ENCODE data around the gene EYS. TPM values are rescaled to one million over a fixed set of nuclear protein-coding genes. Genes with fewer than 3 reads are reported as not detected.

EYS gene
- total RNA-seq, 6 experiments from 2014 or later = 0.54 to 2.3 (median 0.74) TPM; not detected in 1

GRCh38 chr6:65642776-65643175 is 64.2 kb downstream of the EYS start:
- ATAC-seq (no peak), DNase-seq (no peak)
- no peak overlapping the region for H3K27ac ChIP-seq
- 64% methylated on average over 1 of the region's 1 CpG for WGBS (ENCODE audit: insufficient coverage, low coverage, low lambda C conversion rate, missing lambda C conversion rate)
- no peak for TF ChIP-seq POLR2A (IDR thresholded peaks at IDR 0.05)
- no peak for TF ChIP-seq CTCF (IDR thresholded peaks at IDR 0.05)
- no peak overlapping the region for H3K4me3 ChIP-seq
- H3K27me3 ChIP-seq = no peaks in the 10 kb centered on the region
- H3K9me3 ChIP-seq = no peaks in the 10 kb centered on the region
- no peaks in the 10 kb centered on the region for H3K4me1 ChIP-seq
- intact Hi-C loops (cut with DNase I) = no loop called here
- H3K36me3 ChIP-seq = no peaks in the 10 kb centered on the region

GRCh38 chr6:65638047-65638831 is 68.8 kb downstream of the EYS start:
- no peak for DNase-seq
- intact Hi-C loops (cut with DNase I) = no loop called here
- no peak for ATAC-seq
- Histone ChIP-seq H3K27ac (no peak overlapping the region), H3K9me3 (no peaks in the 10 kb centered on the region), H3K4me3 (no peak overlapping the region), H3K4me1 (no peaks in the 10 kb centered on the region), H3K27me3 (no peaks in the 10 kb centered on the region), H3K36me3 (no peaks in the 10 kb centered on the region)
- TF ChIP-seq POLR2A (IDR thresholded peaks at IDR 0.05) (no peak), CTCF (IDR thresholded peaks at IDR 0.05) (no peak)
- 54% methylated on average over 4 of the region's 22 CpGs for WGBS (ENCODE audit: insufficient coverage, low coverage, low lambda C conversion rate, missing lambda C conversion rate)

DNA sequence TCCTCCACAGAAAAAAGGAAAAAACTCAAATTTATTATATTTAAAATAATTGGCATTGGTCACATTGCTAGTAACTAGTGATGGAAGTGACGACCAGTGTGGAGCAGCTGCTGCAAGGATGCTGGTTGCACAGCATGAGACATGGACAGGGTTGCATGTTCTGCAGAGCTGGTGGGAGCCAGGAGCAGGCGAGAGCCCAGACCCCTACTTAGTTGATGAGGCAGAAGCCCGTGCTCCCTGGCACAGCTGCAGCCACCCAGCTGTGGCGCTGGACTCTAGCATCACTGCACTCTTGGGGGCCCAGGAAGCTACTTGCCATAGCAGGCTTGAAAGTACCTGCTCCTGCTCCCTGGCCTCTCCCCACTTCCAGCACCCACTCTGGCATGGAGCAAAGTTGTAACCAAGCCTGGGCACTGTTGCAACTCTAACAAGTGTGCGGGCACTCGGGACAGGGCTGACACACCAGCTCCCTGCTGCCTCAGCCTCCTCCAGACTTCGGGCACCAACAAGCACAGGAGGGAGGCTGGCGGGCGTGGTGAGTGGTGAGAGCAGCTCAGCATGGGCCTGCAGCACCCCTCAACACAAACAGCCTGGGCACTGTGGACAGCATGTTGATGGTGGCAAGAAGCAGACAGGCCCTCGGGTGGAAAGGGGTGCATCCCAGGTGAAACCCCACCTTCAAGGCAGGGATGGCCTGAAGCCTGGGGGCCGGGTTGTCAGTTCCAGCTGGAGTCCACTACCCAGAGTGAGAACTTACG is 69.6 kb downstream of the EYS start:
- TF ChIP-seq CTCF (IDR thresholded peaks at IDR 0.05) (no peak), POLR2A (IDR thresholded peaks at IDR 0.05) (no peak)
- no peak overlapping the region for H3K4me3 ChIP-seq
- ATAC-seq (no peak), DNase-seq (no peak)
- intact Hi-C loops (cut with DNase I) = no loop called here
- no peaks in the 10 kb centered on the region for H3K9me3 ChIP-seq
- H3K27me3 ChIP-seq = no peaks in the 10 kb centered on the region
- no peak overlapping the region for H3K27ac ChIP-seq
- H3K4me1 ChIP-seq = no peaks in the 10 kb centered on the region
- WGBS (ENCODE audit: insufficient coverage, low coverage, low lambda C conversion rate, missing lambda C conversion rate) = 72% methylated on average over 1 of the region's 12 CpGs
- no peaks in the 10 kb centered on the region for H3K36me3 ChIP-seq

DNA sequence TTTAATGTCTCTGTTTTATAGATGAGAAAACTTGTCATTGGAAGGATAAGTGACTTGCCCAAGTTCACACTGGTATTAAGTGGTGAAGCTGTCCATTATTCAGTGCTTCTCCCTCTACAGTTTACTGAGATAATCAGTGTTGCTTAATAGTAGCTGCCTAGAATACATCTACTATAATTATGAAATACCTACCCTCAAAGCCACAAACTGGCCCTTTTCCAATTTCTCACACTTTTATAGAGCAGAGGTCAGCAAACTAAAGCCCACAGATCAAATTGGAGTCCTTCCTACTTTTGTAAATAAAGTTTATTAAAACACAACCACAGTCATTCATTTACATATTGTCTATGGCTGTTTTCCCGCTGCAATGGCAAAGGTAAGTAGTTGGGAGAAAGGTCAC is 73.5 kb downstream of the EYS start:
- no peaks in the 10 kb centered on the region for H3K9me3 ChIP-seq
- DNase-seq (no peak), ATAC-seq (no peak)
- TF ChIP-seq POLR2A (IDR thresholded peaks at IDR 0.05) = no peak
- TF ChIP-seq CTCF (IDR thresholded peaks at IDR 0.05) = no peak
- no peak overlapping the region for H3K27ac ChIP-seq
- intact Hi-C loops (cut with DNase I) = no loop called here
- H3K36me3 ChIP-seq = no peaks in the 10 kb centered on the region
- H3K27me3 ChIP-seq = no peaks in the 10 kb centered on the region
- WGBS (ENCODE audit: insufficient coverage, low coverage, low lambda C conversion rate, missing lambda C conversion rate) = 80% methylated on average over 1 of the region's 1 CpG
- no peak overlapping the region for H3K4me3 ChIP-seq
- H3K4me1 ChIP-seq = no peaks in the 10 kb centered on the region
